Fibroblast of pulmonary artery (primary cell): ENCODE measurements around the gene MBLAC1.
A peak's percentile ranks its signal among the peaks of the same experiment; 100 is the strongest.

Source experiments
- DNase-seq: peaks from one replicate; pipeline ENCODE4 v3.0.0-alpha.2; 2010; ENCODE audit warnings: low read depth
- H3K4me3 ChIP-seq: replicated peaks from 2 replicates; pipeline ENCODE4 v1.5.1; 2011; ENCODE audit warnings: low read depth, mild to moderate bottlenecking, control low read depth, low read length, moderate library complexity
- TF ChIP-seq, protein P1 (sequence below): IDR thresholded peaks from 2 replicates; pipeline ENCODE4 v1.5.1; 2011; ENCODE audit warnings: mild to moderate bottlenecking, control low read depth, low read length, inconsistent platforms; ENCODE audit errors: missing control alignments

Gene MBLAC1

DNA sequence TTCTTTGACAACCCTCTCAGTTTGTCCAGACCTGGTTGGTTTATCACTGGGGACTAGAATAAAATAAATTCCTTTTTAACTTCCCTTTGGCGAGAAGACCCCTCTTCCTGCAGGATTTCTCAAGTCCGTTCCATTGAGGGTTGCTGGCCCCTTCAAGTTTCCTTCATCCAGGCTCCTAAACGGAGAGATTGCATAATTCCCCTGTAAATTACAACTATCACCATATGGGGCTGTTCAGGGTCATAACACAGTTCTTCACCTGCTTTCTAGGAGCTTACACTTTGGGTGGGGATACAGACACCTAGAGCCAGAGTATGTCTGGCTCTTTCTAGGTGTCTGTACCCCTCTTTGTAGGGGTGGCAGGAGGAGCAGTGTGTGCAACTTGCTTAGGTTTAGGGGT lies 41.3 kb upstream of the MBLAC1 start:
- no peak for DNase-seq
- TF ChIP-seq, protein P1, sequence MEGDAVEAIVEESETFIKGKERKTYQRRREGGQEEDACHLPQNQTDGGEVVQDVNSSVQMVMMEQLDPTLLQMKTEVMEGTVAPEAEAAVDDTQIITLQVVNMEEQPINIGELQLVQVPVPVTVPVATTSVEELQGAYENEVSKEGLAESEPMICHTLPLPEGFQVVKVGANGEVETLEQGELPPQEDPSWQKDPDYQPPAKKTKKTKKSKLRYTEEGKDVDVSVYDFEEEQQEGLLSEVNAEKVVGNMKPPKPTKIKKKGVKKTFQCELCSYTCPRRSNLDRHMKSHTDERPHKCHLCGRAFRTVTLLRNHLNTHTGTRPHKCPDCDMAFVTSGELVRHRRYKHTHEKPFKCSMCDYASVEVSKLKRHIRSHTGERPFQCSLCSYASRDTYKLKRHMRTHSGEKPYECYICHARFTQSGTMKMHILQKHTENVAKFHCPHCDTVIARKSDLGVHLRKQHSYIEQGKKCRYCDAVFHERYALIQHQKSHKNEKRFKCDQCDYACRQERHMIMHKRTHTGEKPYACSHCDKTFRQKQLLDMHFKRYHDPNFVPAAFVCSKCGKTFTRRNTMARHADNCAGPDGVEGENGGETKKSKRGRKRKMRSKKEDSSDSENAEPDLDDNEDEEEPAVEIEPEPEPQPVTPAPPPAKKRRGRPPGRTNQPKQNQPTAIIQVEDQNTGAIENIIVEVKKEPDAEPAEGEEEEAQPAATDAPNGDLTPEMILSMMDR, result no peak
- no peak overlapping the region for H3K4me3 ChIP-seq

DNA sequence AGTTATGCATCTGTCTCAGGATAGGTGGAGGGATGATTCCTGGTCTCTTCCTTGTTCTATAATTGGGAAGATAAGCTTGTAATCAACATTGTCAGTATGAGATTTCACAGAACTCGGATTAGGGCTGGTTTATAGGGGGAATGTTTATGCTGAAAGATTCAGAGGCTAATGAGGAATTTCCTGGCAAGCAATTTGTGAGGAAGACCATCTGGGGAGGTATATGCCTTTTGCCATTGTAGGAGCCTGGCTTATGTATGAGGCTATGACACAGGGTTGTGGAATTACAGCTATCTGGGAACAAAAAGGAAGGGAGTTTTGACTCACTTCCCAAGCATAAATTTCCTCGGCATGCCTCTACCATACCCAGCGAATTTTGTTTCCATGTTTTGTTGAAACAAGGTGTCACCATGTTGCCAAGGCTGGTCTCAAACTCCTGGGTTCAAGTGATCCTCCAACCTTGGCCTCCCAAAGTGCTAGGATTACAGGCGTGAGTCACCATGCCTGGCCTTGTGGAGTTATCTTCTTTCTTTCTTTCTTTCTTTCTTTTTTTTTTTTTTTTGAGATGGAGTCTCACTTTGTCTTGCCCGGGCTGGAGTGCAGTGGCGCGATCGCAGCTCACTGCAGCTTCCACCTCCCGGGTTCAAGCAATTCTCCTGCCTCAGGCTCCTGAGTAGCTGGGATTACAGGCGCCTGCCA lies 39.6 kb upstream of the MBLAC1 start:
- TF ChIP-seq, protein P1, result no peak
- no peak overlapping the region for H3K4me3 ChIP-seq
- peak; percentile 98 for DNase-seq

- TF ChIP-seq, protein P1, result no peak
- H3K4me3 ChIP-seq, result peak overlapping the region; percentile 68
- no peak for DNase-seq
Observed at GRCh38 chr7:100088095-100088620, 38.6 kb upstream of the MBLAC1 start.

GRCh38 chr7:100088621-100089457 lies 37.9 kb upstream of the MBLAC1 start, which contains the start of gene COPS6:
COPS6 (plus strand) TSS chr7:100088969; CDS start chr7:100088991, 22 bp downstream.
- DNase-seq, result peak; percentile 74
- peak within 1 kb of the TSS; percentile 68 for H3K4me3 ChIP-seq
- TF ChIP-seq, protein P1, result no peak

GRCh38 chr7:100089458-100090196 lies 37.1 kb upstream of the MBLAC1 start:
- DNase-seq, result no peak
- TF ChIP-seq, protein P1, result no peak
- H3K4me3 ChIP-seq, result peak overlapping the region; percentile 68

GRCh38 chr7:100090527-100091410 lies 36.0 kb upstream of the MBLAC1 start:
- no peak for DNase-seq
- no peak overlapping the region for H3K4me3 ChIP-seq
- TF ChIP-seq, protein P1, result no peak
